Adrenal gland (tissue), 12 donors: ENCODE data around the gene STAP2. TPM values are rescaled to one million over a fixed set of nuclear protein-coding genes. Genes with fewer than 3 reads are reported as not detected.

Experiments used
- DNase-seq, 7 donors: peaks; one replicate each; pipeline ENCODE4 v3.0.0-alpha.2; 2019 to 2020
- H3K27ac ChIP-seq, 5 donors: fragments of 200-600 bp; sonication (generic) in 4 of 5; 1 replicate in 3 of 5; 2 replicates in 2 of 5; pipeline versions ENCODE4 v1.5.1 to v1.8.0; 2016 to 2020; ENCODE audit warnings: mild to moderate bottlenecking in 1 of 5
- H3K27me3 ChIP-seq: fragments of 200-600 bp; 2 replicates; pipeline ENCODE4 v1.8.0; 2021
- H3K36me3 ChIP-seq, 2 donors: fragments of 200-600 bp; replicated peaks in 1 of 2; 1 replicate in 1 of 2; 2 replicates in 1 of 2; pipeline versions ENCODE4 v1.5.1 to v1.8.0; 2018 to 2022
- H3K4me1 ChIP-seq, 2 donors: fragments of 200-600 bp; replicated peaks in 1 of 2; 1 replicate in 1 of 2; 2 replicates in 1 of 2; pipeline versions ENCODE4 v1.5.1 to v1.8.0; 2018 to 2021
- H3K4me3 ChIP-seq, 4 donors: fragments of 200-600 bp; sonication (generic) in 3 of 4; one replicate each; pipeline ENCODE4 v1.5.1; 2016 to 2018
- H3K9me3 ChIP-seq, 3 donors: fragments of 200-600 bp; sonication (generic) in 1 of 3; replicated peaks in 1 of 3; 1 replicate in 2 of 3; 2 replicates in 1 of 3; pipeline versions ENCODE4 v1.5.1 to v1.8.0; 2016 to 2021
- CTCF ChIP-seq, 6 experiments: fragments of 450-650 bp in 4 of 6; fragments of 200-600 bp in 2 of 6; sonication (generic) in 1 of 6; IDR thresholded peaks; 1 replicate in 5 of 6; 2 replicates in 1 of 6; pipeline versions ENCODE4 v1.5.1 to v1.8.0; 2016 to 2021; ENCODE audit warnings: antibody characterized with exemption in 6 of 6, mild to moderate bottlenecking in 2 of 6, moderate library complexity in 1 of 6
- POLR2A ChIP-seq, 2 donors: fragments of 450-650 bp; IDR thresholded peaks; one replicate each; pipeline ENCODE4 v1.6.1; 2017; ENCODE audit warnings: antibody characterized with exemption in 2 of 2, mild to moderate bottlenecking in 2 of 2, moderate library complexity in 1 of 2
- WGBS, 4 donors: extraction: QIAGEN DNeasy Blood & Tissue Kit in 2 of 4; methylation state at CpG; one replicate each; pipeline versions ENCODE4 v1.1.5 to v1.1.7; 2013 to 2017; 5-methylcytosine and 5-hydroxymethylcytosine counted together
- intact Hi-C, 2 donors: fragments of 100-400 bp; cut with DNase I; formaldehyde crosslinking; loops; one replicate each; pipeline versions ENCODE4 v1.14.1 to v1.15.0; 2022 to 2023
- polyA plus RNA-seq, 3 donors: library from polyadenylated mRNA; stranded (reverse); fragments of 200-250 nt in 2 of 3; fragments of 350-450 nt in 1 of 3; fragmentation: Illumina TruSeq in 1 of 3; extraction: RNeasy Lipid Tissue Mini Kit (QIAGEN cat#74804) in 1 of 3; gene quantifications; one replicate each; pipeline ENCODE4 v1.2.3, GENCODE V29; 2013 to 2014
- total RNA-seq, 9 donors: library from RNA; depleted of rRNA in 4 of 9; stranded (reverse); fragments of >200 nt in 4 of 9; fragments of 120-200 nt in 1 of 9; fragmentation: NEBNext Ultra II Directional in 1 of 9; extraction: Animal tissue kit (Norgen Biotek cat#: 25700) in 1 of 9; gene quantifications; one replicate each; pipeline versions ENCODE4 v1.1.0 to v1.2.4, GENCODE V29; 2013 to 2023
- donor health status: healthy with polysubstance abuse.
- donor health status: Bipolar disorder and iron deficiency.
- donor health status: DM: yes; HTN: yes; CAD: no.
- donor health status: DM: no; HTN: no; CAD: no.
- donor health status: DM: no; HTN: no; CAD: no.
- donor health status: DM: yes; HTN: yes; CAD: no.

Gene STAP2
- total and polyA plus RNA-seq, 12 donors, result 5.7 to 106 (median 36.5) TPM

GRCh38 chr19:4366666-4367335, 28.2 kb upstream of the STAP2 start:
- H3K4me1 ChIP-seq, result peaks cover 36 to 44% of the 10 kb centered on the region in 2 donors
- 88 to 91% (median 90%) methylated on average over 10 to 16 of the region's 16 CpGs for WGBS, 4 donors
- H3K27ac ChIP-seq, result peak overlapping the region in 1 of 5 donors; percentile 29
- intact Hi-C loops, result no loop called here
- no peak overlapping the region for H3K4me3 ChIP-seq
- peak in 1 of 7 donors; percentile 20 for DNase-seq
- H3K36me3 ChIP-seq, result peaks cover 0 to 52% of the 10 kb centered on the region in 2 donors
- TF ChIP-seq CTCF (IDR thresholded peaks at IDR 0.05) (no peak), POLR2A (IDR thresholded peaks at IDR 0.05) (no peak)
- no peaks in the 10 kb centered on the region for H3K9me3 ChIP-seq
- H3K27me3 ChIP-seq, result no peaks in the 10 kb centered on the region

GRCh38 chr19:4365791-4366665, 27.4 kb upstream of the STAP2 start:
- H3K4me1 ChIP-seq, result peaks cover 34 to 44% of the 10 kb centered on the region in 2 donors
- H3K4me3 ChIP-seq, result no peak overlapping the region
- TF ChIP-seq POLR2A (IDR thresholded peaks at IDR 0.05), result no peak
- no peak for TF ChIP-seq CTCF (IDR thresholded peaks at IDR 0.05)
- H3K27ac ChIP-seq, result peak overlapping the region in 1 of 5 donors; percentile 29
- peaks cover 0 to 60% of the 10 kb centered on the region in 2 donors for H3K36me3 ChIP-seq
- DNase-seq, result peak in 1 of 7 donors; percentile 23
- intact Hi-C loops, result no loop called here
- WGBS, 4 donors, result 76 to 92% (median 87%) methylated on average over 4 to 19 of the region's 19 CpGs
- no peaks in the 10 kb centered on the region for H3K9me3 ChIP-seq
- no peaks in the 10 kb centered on the region for H3K27me3 ChIP-seq

- Histone ChIP-seq H3K4me3 (no peak overlapping the region), H3K36me3 (peaks cover 0 to 67% of the 10 kb centered on the region in 2 donors), H3K9me3 (no peaks in the 10 kb centered on the region), H3K4me1 (peaks cover 33 to 44% of the 10 kb centered on the region in 2 donors), H3K27me3 (no peaks in the 10 kb centered on the region), H3K27ac (peak overlapping the region in 1 of 5 donors; percentile 29)
- TF ChIP-seq CTCF (IDR thresholded peaks at IDR 0.05), result no peak
- no peak for TF ChIP-seq POLR2A (IDR thresholded peaks at IDR 0.05)
- 87 to 95% (median 89%) methylated on average over 4 to 16 of the region's 16 CpGs; no CpG with 5 or more reads in 1 of the 4 donors for WGBS, 4 donors
- peak in 1 of 7 donors; percentile 34 for DNase-seq
- intact Hi-C loops, result no loop called here
These were observed 26.7 kb upstream of the STAP2 start for GRCh38 chr19:4365341-4365740.
